Effector CD4-positive, alpha-beta T cell (primary cell): ENCODE measurements around the gene NNT.
"Not testable (repeated sequence)": the region's sequence is repeated elsewhere in the genome, so short reads cannot be mapped to it uniquely, and the experiment has no call there.

Experiments
- DNase-seq: peaks from one replicate; pipeline ENCODE4 v3.0.0-alpha.2; 2020

NNT gene

DNA sequence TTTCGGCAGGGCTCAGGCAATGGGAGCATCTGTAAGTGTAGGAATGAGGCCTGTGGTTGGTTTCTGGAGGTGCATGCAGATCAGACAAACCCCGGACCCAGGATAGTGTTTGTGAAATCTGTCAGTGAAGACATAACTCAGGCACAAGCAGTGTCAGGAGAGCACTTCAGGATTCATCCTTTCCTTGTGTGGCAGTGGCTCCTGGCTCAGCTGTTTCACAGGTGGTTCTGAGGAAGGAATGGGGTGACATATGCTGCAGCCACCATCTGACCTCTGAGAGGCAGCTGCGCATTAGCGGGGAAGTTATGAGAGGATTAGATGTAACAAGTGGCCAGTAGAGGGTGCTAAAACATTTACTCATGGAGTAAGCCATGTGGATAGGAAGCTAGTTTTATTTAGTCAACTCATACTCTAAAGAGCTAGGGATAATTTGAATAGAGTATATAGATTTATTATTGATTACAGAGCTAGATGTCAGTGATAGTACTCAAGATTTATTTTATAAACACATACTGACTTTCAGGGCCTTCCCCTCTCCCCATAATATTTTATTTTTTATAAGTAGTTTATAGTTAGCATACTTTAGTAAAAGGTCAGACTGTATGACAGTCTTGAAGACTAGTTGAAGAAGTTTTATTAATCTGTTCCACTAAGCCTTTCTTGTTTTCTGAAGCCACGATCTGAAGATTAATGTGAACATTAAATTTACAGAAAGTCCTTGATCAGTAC, 28.4 kb downstream of the NNT start:
- peak; percentile 11 for DNase-seq

- no peak for DNase-seq
These were observed 31.6 kb downstream of the NNT start for GRCh38 chr5:43634621-43635020.

DNA sequence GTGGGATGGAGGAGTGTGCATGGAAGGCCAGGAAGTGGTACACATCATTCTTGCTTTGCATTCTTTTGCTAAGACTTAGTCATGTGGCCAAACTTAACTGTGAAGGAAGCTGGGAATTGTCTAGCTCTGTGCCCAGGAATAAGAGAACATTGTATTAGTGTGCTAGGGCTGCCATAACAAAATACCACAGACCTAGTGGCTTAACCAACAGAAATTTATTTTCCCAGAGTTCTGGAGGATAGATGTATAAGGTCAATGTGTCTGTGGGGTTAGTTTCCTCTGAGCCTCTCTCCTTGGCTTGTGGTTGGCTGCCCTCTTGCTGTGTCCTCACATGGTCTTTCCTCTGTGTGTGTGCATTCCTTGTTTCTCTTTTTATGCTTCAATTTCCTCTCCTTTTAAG, 32.4 kb downstream of the NNT start:
- no peak for DNase-seq

DNA sequence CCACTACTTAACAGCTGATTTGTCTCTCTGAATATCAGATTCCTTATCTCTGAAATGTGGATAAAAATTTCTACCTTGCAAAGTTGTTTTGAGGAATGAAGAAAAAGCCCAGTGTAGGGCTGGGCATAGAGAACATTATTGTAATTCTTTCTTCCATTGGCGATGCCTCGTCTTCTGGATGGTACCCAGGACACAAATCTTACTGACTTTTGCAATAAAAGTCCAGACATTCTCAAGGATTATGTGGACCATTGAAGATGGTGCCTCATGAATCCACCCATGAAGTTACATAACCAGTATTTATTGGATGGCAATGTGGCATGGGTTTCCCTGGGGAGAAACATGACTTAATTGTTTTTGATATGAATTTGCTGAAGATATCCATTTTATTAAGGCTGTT, 33.1 kb downstream of the NNT start:
- no peak for DNase-seq

DNA sequence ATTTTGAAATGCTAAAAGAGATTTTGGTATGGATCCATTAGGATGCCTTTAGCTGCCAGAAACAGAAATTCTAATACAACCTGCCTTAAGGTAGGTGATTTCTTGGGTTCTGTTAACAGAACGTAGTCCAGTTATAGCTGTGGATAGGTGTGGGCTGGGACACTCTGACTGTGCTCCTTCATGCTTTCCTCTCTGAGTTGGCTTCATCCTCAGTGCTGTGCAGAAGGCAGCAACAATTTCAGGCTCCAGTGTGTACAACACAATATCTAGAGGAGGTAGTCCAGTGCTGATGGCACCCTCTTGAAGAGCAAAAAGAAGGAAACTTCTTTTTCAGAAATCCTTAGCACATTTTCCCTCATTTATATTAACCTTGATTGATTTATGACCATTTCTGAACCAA, 34.4 kb downstream of the NNT start:
- no peak for DNase-seq

DNA sequence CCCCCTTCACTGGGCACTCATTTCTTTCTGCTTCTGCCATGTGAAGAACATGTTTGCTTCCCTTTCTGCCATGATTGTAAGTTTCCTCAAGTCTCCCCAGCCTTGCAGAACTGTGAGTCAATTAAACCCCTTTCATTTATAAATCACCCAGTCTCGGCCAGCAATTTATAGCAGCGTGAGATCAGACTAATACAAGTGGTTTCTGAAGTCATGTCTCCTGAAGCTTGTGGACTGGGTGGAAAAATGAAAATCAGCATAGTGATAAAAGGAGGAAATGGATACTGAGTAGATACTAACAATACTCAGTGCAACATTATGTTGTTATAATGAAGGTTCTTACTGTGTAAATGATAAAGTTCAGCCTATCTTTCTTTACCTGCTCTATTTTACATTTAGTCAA, 35.1 kb downstream of the NNT start:
- DNase-seq = no peak

GRCh38 chr5:43638546-43638945, 35.6 kb downstream of the NNT start:
- no peak for DNase-seq

DNA sequence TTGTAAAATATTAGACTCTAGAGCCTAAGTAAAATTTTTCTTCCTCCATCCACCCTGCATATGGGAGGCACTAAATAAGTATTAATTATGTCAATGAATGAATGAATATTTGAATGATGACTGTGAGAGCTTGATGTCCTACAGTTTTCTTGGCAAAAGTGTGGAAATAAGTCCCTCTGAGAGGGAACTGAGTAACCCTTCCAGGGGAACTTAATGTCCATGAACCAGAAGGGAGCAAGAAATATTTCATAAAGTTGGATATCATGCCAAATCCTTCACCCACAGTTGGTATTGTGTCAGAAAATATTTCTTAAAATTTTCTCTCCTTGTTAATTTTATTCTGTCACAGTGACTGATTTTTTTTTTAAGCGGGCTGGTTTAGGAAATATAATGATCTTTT, 36.6 kb downstream of the NNT start:
- DNase-seq = no peak

GRCh38 chr5:43642428-43642827, 39.4 kb downstream of the NNT start:
- DNase-seq = no peak

- DNase-seq = no peak
These were observed 40.3 kb downstream of the NNT start for GRCh38 chr5:43643327-43643726.

DNA sequence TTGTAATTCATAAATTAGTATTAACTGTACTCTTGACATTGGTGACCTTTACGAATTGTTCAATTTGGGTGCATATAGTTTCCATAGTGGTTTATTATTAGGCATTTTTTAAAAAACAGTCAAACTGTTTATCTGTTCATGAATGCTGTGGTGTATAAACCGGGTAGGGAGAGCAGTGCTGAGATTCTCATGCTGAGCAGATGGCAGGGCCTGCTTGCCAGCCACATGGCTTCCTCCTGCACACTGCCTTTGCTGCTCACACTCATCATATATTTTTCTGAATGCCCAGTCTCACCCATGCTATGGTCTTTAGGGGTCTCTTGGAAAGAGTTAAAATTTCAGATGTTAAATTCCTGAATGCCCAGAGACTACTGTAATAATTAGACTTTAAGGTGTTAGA, 40.8 kb downstream of the NNT start:
- no peak for DNase-seq

DNA sequence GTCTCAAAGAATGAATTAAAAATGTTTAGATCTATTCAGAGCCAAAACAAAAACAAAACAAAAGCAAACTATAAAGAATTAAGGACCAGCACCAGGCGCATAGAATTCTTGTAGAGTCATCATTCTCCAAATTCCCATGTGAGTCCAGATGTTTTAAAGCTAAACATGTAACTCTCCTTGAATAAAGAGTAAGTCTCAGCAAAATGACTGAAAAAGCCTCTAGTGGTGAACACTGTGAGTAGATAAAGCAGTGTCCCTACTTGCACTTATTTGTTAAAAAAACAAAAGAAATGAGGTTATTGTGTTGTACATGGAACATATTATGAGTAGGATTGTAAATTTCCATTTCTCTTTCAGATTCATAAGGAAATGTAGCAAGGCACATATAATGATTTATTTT, 44.0 kb downstream of the NNT start:
- no peak for DNase-seq

- no peak for DNase-seq
These were observed 44.8 kb downstream of the NNT start for GRCh38 chr5:43647789-43648188.

DNA sequence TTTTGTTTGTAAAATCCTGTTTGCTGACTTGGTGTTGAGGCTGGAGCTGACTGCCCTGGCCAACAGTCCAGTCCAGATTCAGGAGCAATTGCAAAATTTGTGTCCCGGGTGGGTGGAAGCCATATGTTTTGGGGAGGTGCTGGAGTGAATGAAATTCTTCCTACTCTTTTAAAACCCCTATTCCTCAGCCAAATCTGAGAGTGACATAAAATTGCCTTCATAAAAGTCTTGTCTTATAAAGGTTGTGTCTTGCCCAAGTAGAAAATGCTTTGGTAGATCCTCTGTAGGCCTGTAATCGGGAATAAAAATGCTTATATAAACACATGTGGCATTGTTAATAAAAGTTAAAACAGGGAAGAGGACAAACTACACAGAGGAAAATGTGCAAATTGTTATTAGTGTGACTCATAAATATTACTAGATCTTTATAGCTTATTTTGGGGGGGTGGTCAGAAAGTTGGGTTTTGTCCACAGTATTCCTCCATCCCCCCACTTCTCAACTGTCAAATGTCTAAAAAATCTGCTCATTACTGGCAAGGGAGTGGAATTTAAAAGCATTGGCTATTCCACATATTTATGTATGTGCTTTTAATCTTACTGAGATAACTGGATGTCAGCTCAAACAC, 45.6 kb downstream of the NNT start:
- DNase-seq = no peak

DNA sequence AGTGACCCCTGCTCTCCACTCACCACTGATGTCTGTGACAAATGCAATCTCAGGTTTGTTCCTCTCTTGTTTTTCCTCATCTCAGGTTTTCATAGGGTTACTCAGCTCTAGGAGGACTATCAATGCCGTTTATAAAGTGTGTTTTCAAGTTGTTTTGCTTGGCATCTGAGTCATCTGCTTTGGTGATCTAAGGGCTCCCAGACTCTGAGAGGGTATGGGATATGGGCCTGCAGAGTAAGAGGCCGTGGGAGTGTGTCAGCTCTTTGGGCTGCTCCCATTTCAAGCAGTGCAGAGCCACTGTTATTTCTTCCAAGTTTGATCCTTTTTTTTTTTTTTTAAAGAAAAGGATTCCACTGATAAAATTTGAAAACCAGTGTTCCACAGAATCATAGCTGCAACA, 46.3 kb downstream of the NNT start:
- DNase-seq = no peak

DNA sequence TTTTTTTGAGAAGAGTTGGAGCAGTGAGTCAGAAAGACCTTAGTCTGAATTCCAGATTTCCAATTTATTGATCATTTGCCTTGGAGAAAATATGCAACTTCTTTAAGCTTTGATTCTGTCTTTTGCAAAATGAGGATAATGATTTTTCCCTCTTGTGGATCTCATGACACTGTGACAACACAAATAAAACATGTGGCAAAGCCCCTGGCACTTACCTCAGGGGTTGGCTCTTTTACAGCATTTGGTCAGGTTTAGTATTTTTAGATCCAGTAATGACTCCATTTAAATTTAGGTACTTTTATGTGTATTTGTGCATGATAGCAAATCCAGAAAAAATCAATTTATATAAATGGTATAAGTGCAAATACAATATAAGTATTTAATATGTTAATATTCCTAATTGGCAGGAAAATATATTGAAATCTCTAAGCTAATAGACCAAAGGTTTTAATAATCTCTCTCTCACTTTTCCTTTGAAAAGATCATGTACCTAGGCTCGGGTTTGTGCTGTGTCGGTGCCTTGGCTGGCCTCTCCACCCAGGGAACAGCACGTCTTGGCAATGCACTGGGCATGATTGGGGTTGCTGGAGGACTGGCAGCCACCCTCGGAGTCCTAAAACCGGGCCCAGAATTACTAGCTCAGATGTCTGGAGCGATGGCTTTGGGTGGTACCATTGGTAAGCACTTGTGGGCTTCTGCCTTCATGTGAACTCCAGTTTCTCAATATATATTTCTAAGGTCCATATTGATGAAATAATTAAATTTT, 49.7 kb downstream of the NNT start:
- no peak for DNase-seq

GRCh38 chr5:43658509-43658908, 55.5 kb downstream of the NNT start:
- DNase-seq = no peak

DNA sequence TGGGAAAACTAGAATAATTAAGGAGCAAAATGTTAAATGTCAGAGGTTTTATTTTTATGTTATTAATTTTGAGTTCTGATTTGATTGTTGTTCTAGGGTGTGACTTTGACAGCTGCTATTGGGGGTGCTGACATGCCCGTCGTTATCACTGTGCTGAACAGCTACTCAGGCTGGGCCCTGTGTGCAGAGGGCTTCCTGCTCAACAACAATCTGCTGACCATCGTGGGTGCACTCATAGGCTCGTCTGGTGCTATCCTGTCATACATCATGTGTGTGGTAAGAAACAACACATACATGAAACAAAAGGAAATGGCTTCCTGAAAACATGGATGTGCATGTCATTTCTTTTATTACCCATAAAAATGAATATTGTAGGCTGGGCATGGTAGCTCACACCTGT, 56.1 kb downstream of the NNT start:
- DNase-seq = no peak

DNA sequence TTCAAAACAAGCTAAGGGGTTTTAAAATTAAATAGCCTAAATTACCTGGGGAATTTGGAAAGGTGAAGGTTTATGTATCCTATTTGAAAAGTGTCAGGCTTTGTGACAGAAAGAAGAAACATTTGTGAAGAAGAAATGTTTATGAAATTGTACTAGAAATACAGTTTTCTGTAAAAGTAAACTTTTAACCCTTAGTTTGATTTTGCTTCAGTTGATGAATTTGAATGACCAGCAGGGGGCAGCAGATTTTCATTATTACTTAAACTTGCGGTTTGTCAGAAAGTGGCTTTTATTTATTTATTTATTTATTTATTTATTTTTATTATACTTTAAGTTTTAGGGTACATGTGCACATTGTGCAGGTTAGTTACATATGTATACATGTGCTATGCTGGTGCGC, 58.1 kb downstream of the NNT start:
- no peak for DNase-seq

GRCh38 chr5:43663916-43664315, 60.9 kb downstream of the NNT start:
- DNase-seq = no peak

DNA sequence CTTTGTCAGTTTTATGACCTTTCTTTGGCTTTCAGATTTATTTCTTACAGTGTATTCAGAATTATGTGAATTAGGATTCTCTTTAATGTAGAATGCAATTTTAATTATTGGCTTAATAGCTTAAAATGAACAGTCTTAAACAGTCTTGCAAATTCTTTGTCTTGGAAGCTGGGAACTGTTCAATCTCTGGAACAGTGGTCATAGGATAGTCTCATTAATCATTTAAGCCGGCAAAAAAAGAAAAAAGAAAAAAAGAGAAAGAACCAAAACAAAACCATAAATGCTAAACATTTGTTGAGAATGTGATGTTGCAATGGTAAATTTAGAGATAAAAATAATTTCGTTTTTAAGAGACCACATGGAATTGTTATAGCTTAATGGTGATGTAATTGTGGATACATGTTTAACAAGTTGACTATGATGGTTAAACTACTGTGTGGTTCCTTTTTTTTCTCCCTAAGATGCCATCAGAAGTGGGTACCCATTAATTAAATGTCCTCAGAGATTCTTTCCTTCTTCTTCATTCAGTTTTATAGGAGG, 61.6 kb downstream of the NNT start:
- no peak for DNase-seq

DNA sequence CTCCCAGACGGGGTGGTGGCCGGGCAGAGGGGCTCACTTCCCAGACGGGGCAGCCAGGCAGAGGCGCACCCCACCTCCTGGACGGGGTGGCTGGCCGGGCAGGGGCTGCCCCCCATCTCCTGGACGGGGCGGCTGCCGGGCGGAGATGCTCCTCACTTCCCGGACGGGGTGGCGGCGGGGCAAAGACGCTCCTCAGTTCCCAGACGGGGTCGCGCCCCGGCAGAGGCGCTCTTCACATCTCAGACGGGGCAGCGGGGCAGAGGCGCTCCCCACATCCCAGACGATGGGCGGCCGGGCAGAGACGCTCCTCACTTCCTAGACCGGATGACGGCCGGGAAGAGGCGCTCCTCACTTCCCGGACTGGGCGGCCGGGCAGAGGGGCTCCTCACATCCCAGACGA, 62.8 kb downstream of the NNT start:
- not testable (repeated sequence) for DNase-seq

DNA sequence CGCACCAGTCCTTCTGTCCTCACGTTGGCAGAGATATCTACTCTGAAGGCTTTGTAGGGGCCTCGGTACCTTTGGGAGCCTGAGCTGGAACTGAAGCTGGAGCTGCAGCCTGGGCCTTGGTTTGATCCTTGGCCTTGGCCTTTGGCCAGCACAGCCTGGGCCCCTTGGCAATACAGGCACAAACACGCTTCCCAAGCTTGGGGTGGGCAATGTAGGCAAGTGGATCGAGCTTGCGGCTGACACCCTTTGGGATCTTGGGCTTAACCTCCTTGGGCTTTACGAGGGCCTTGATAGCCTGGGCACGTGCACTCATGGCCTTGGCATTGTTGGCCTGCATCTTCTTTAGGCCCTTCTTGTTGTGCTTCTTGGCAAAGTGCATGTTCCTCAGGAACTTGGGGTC, 63.7 kb downstream of the NNT start:
- not testable (repeated sequence) for DNase-seq

DNA sequence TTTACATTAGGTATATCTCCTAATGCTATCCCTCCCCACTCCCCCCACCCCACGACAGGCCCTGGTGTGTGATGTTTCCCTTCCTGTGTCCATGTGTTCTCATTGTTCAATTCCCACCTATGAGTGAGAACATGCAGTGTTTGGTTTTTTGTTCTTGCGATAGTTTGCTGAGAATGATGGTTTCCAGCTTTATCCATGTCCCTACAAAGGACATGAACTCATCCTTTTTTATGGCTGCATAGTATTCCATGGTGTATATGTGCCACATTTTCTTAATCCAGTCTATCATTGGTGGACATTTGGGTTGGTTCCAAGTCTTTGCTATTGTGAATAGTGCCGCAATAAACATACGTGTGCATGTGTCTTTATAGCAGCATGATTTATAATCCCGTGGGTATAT, 64.4 kb downstream of the NNT start:
- not testable (repeated sequence) for DNase-seq
